Pancreas (tissue), 10 donors: ENCODE results near the gene C2orf68. TPM values are rescaled to one million over a fixed set of nuclear protein-coding genes. Genes with fewer than 3 reads are reported as not detected.

ENCODE experiments used
- ATAC-seq, 4 donors: fragments of 200-7000 bp; cut with Tn5 transposase; one replicate each; pipeline versions ENCODE4 v1.8.0 to v1.9.1; 2020; ENCODE audit warnings: mild to moderate bottlenecking in 4 of 4, moderate library complexity in 4 of 4
- DNase-seq, 6 donors: peaks; one replicate each; pipeline ENCODE4 v3.0.0-alpha.2; 2020
- FAIRE-seq: peaks from 2 replicates; lab custom pipeline; 2012; peaks lifted over from hg19 to GRCh38; lab: Jason Lieb, UNC
- H3K27ac ChIP-seq, 4 donors: fragments of 200-600 bp; sonication (generic); 1 replicate in 3 of 4; 2 replicates in 1 of 4; pipeline versions ENCODE4 v1.5.0 to v1.8.0; 2020
- H3K27me3 ChIP-seq, 4 donors: fragments of 200-600 bp; one replicate each; pipeline ENCODE4 v1.8.0; 2021
- H3K36me3 ChIP-seq, 3 donors: fragments of 200-600 bp; sonication (generic) in 1 of 3; one replicate each; pipeline versions ENCODE4 v1.5.0 to v1.8.0; 2020 to 2021
- H3K4me1 ChIP-seq, 3 donors: fragments of 200-600 bp; one replicate each; pipeline ENCODE4 v1.8.0; 2021
- H3K4me3 ChIP-seq, 4 donors: fragments of 200-600 bp; sonication (generic) in 2 of 4; one replicate each; pipeline versions ENCODE4 v1.5.0 to v1.8.0; 2020 to 2021
- H3K9me3 ChIP-seq, 4 donors: fragments of 200-600 bp; one replicate each; pipeline ENCODE4 v1.8.0; 2021
- WGBS, 2 donors: extraction: QIAGEN DNeasy Blood & Tissue Kit; methylation state at CpG; one replicate each; pipeline ENCODE4 v1.1.7; 2013; 5-methylcytosine and 5-hydroxymethylcytosine counted together
- intact Hi-C, 3 donors: fragments of 100-400 bp; cut with DNase I; formaldehyde crosslinking; loops; one replicate each; pipeline versions ENCODE4 v1.11.1 to v1.14.2; 2022
- polyA plus RNA-seq, 2 donors: library from polyadenylated mRNA; stranded (reverse); fragments of 200-250 nt; gene quantifications; one replicate each; pipeline ENCODE4 v1.2.3, GENCODE V29; 2013
- total RNA-seq, 6 donors: library from RNA; stranded (reverse); fragmentation: NEBNext Ultra II Directional in 4 of 6; extraction: Animal tissue kit (Norgen Biotek cat#: 25700) in 4 of 6; gene quantifications; one replicate each; pipeline versions ENCODE4 v1.2.1 to v1.2.4, GENCODE V29; 2021 to 2023
- TF ChIP-seq, protein P1 (sequence below), 4 donors: fragments of 200-600 bp; sonication (generic) in 3 of 4; IDR thresholded peaks; one replicate each; pipeline versions ENCODE4 v1.5.0 to v1.8.0; 2021; ENCODE audit warnings: antibody characterized with exemption in 4 of 4
- donor health status: healthy with polysubstance abuse.
- donor health status: DM: no; HTN: no; CAD: no; lungs with moderate emphysema.
- donor health status: DM: no; HTN: no; CAD: no.
- donor health status: control.
- donor health status: control.
- donor health status: Bipolar disorder and iron deficiency.
- donor health status: DM: yes; HTN: yes; CAD: no.
- donor health status: DM: no; HTN: no; CAD: no.
- donor health status: DM: no; HTN: no; CAD: no.
- donor health status: DM: yes; HTN: yes; CAD: no.

C2orf68 gene
- total and polyA plus RNA-seq, 8 donors, result 12.3 to 33.1 (median 15.8) TPM

- WGBS, 2 donors, result 96 to 100% methylated on average over 1 of the region's 1 CpG
- no peaks in the 10 kb centered on the region for H3K9me3 ChIP-seq
- intact Hi-C loops, result no loop called here
- FAIRE-seq (no peak), DNase-seq (no peak), ATAC-seq (peak; percentile 12 to 66 (median 34))
- TF ChIP-seq, protein P1, sequence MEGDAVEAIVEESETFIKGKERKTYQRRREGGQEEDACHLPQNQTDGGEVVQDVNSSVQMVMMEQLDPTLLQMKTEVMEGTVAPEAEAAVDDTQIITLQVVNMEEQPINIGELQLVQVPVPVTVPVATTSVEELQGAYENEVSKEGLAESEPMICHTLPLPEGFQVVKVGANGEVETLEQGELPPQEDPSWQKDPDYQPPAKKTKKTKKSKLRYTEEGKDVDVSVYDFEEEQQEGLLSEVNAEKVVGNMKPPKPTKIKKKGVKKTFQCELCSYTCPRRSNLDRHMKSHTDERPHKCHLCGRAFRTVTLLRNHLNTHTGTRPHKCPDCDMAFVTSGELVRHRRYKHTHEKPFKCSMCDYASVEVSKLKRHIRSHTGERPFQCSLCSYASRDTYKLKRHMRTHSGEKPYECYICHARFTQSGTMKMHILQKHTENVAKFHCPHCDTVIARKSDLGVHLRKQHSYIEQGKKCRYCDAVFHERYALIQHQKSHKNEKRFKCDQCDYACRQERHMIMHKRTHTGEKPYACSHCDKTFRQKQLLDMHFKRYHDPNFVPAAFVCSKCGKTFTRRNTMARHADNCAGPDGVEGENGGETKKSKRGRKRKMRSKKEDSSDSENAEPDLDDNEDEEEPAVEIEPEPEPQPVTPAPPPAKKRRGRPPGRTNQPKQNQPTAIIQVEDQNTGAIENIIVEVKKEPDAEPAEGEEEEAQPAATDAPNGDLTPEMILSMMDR (IDR thresholded peaks at IDR 0.05), result no peak
- no peak overlapping the region for H3K4me3 ChIP-seq
- H3K27ac ChIP-seq, result peak overlapping the region; percentile 70 to 86 (median 80)
- peaks cover 14 to 41% (median 30%) of the 10 kb centered on the region in 3 donors for H3K4me1 ChIP-seq
- H3K36me3 ChIP-seq, result peaks cover 0 to 4% (median 0%) of the 10 kb centered on the region in 3 donors
- no peaks in the 10 kb centered on the region for H3K27me3 ChIP-seq
Observed at GRCh38 chr2:85585781-85586105, 26.1 kb downstream of the C2orf68 start.

GRCh38 chr2:85584857-85585780, 26.7 kb downstream of the C2orf68 start:
- Histone ChIP-seq H3K36me3 (peaks cover 0 to 4% (median 0%) of the 10 kb centered on the region in 3 donors), H3K4me1 (peaks cover 14 to 36% (median 26%) of the 10 kb centered on the region in 3 donors), H3K27ac (peak overlapping the region; percentile 70 to 86 (median 80)), H3K27me3 (no peaks in the 10 kb centered on the region), H3K4me3 (peak overlapping the region in 3 of 4 donors; percentile 7 to 52 (median 25)), H3K9me3 (no peaks in the 10 kb centered on the region)
- ATAC-seq (peak; percentile 83 to 89 (median 86)), FAIRE-seq (no peak), DNase-seq (peak in 4 of 6 donors; percentile 69 to 87 (median 79))
- WGBS, 2 donors, result 34 to 43% methylated on average over 9 of the region's 9 CpGs
- intact Hi-C loops, result no loop called here
- TF ChIP-seq, protein P1 (IDR thresholded peaks at IDR 0.05), result no peak

DNA sequence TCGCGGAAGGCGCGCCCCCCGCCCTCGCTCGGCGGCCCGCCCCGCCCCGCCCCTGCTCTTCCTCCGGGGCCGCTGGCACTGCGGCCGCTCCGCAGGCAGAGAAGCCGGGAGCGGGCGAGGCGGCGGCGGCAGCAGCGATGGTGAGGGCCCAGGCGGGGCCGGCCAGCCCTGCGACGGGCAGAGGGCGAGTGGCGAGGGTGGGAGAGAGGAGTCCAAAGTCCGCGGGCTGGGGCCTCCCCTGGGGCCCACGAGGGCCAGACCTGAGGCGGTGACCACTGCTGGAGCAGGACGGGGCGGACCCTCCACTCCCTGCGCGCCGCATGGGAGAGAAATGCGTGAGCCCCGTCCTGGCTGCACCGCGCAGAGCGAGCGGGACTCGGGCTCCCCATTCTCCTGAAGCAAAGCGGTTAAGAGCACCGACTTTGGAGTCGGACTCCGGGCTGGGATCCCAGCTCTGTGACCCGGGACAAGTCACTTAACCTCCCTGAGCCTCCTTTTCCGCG, 27.5 kb downstream of the C2orf68 start, which contains the start of gene VAMP5:
Gene VAMP5, plus strand, starts transcription at position 78 of the 503 bp plus-strand sequence. Its CDS starts 60 bp downstream, at position 138.
- intact Hi-C loops, result no loop called here

GRCh38 chr2:85583667-85584353, 28.1 kb downstream of the C2orf68 start:
- ATAC-seq (no peak), DNase-seq (no peak), FAIRE-seq (no peak)
- 56 to 69% methylated on average over 16 of the region's 16 CpGs for WGBS, 2 donors
- H3K27ac ChIP-seq, result peak overlapping the region in 2 of 4 donors; percentile 84 to 86
- H3K27me3 ChIP-seq, result no peaks in the 10 kb centered on the region
- intact Hi-C loops, result no loop called here
- TF ChIP-seq, protein P1 (IDR thresholded peaks at IDR 0.05), result no peak
- peaks cover 19 to 39% (median 28%) of the 10 kb centered on the region in 3 donors for H3K4me1 ChIP-seq
- peak overlapping the region; percentile 7 to 52 (median 24) for H3K4me3 ChIP-seq
- no peaks in the 10 kb centered on the region for H3K9me3 ChIP-seq
- H3K36me3 ChIP-seq, result peaks cover 0 to 4% (median 0%) of the 10 kb centered on the region in 3 donors

More for the DNA sequence above, 27.5 kb downstream of the C2orf68 start, which contains the start of gene VAMP5:
- Histone ChIP-seq H3K27ac (peak within 1 kb of the TSS; percentile 70 to 86 (median 80)), H3K27me3 (no peaks in the 10 kb centered on the region), H3K4me1 (peaks cover 13 to 37% (median 26%) of the 10 kb centered on the region in 3 donors), H3K9me3 (no peaks in the 10 kb centered on the region), H3K36me3 (peaks cover 0 to 4% (median 0%) of the 10 kb centered on the region in 3 donors), H3K4me3 (peak within 1 kb of the TSS; percentile 7 to 52 (median 24))
- FAIRE-seq (no peak), ATAC-seq (peak; percentile 17 to 53 (median 47)), DNase-seq (peak in 4 of 6 donors; percentile 42 to 80 (median 60))
- TF ChIP-seq, protein P1 (IDR thresholded peaks at IDR 0.05), result no peak
- 28 to 30% methylated on average over 47 to 52 of the region's 52 CpGs for WGBS, 2 donors
